ENCODE measurements around the gene MAP3K5. TPM values are rescaled to one million over a fixed set of nuclear protein-coding genes. Genes with fewer than 3 reads are reported as not detected.
"Not testable (repeated sequence)": the region's sequence is repeated elsewhere in the genome, so short reads cannot be mapped to it uniquely, and the experiment has no call there.

Gene MAP3K5
- total RNA-seq, 4 donors from 2014 or later: 20.8 to 31.7 (median 23.4) TPM

GRCh38 chr6:136717716-136717990 is 74.6 kb downstream of the MAP3K5 start:
- WGBS, 2 donors (ENCODE audit: low coverage in 1 of 2): 0% methylated on average over 1 of the region's 1 CpG
- Histone ChIP-seq H3K27ac (peak overlapping the region in 3 of 4 donors; percentile 38 to 65 (median 59)), H3K4me3 (peak overlapping the region; percentile 15 to 17), H3K9me3 (no peaks in the 10 kb centered on the region), H3K4me1 (peaks cover 4 to 31% (median 15%) of the 10 kb centered on the region in 3 donors), H3K27me3 (no peaks in the 10 kb centered on the region), H3K36me3 (no peaks in the 10 kb centered on the region)
- no peak for ATAC-seq
- TF ChIP-seq CTCF (IDR thresholded peaks at IDR 0.05): no peak
- no peak for TF ChIP-seq EP300 (IDR thresholded peaks at IDR 0.05)
- no peak for TF ChIP-seq POLR2A (IDR thresholded peaks at IDR 0.05)
- TF ChIP-seq POLR2AphosphoS5 (IDR thresholded peaks at IDR 0.05): no peak

- 45 to 46% methylated on average over 4 of the region's 4 CpGs for WGBS, 2 donors (ENCODE audit: low coverage in 1 of 2)
- no peaks in the 10 kb centered on the region for H3K27me3 ChIP-seq
- H3K9me3 ChIP-seq: no peaks in the 10 kb centered on the region
- no peak for ATAC-seq
- H3K4me3 ChIP-seq: peak overlapping the region; percentile 15 to 17
- H3K4me1 ChIP-seq: peaks cover 4 to 31% (median 15%) of the 10 kb centered on the region in 3 donors
- TF ChIP-seq EP300 (IDR thresholded peaks at IDR 0.05) (no peak), POLR2A (IDR thresholded peaks at IDR 0.05) (no peak), POLR2AphosphoS5 (IDR thresholded peaks at IDR 0.05) (no peak), CTCF (IDR thresholded peaks at IDR 0.05) (no peak)
- H3K27ac ChIP-seq: peak overlapping the region in 3 of 4 donors; percentile 38 to 65 (median 59)
- no peaks in the 10 kb centered on the region for H3K36me3 ChIP-seq
Observed at GRCh38 chr6:136716917-136717715, 75.2 kb downstream of the MAP3K5 start.

GRCh38 chr6:136712642-136713041 is 79.6 kb downstream of the MAP3K5 start:
- not testable (repeated sequence) for H3K36me3 ChIP-seq, H3K27me3 ChIP-seq, ATAC-seq, H3K9me3 ChIP-seq, H3K27ac ChIP-seq, H3K4me3 ChIP-seq
- WGBS, 2 donors (ENCODE audit: low coverage in 1 of 2): 75 to 82% methylated on average over 4 of the region's 4 CpGs
- peaks cover 2 to 36% (median 12%) of the 10 kb centered on the region in 3 donors for H3K4me1 ChIP-seq

GRCh38 chr6:136711644-136712043 is 80.6 kb downstream of the MAP3K5 start:
- Histone ChIP-seq H3K9me3 (no peaks in the 10 kb centered on the region), H3K4me1 (peaks cover 0 to 26% (median 3%) of the 10 kb centered on the region in 3 donors), H3K4me3 (no peak overlapping the region), H3K36me3 (no peaks in the 10 kb centered on the region), H3K27me3 (no peaks in the 10 kb centered on the region), H3K27ac (no peak overlapping the region)
- 63 to 75% methylated on average over 1 to 2 of the region's 2 CpGs for WGBS, 2 donors (ENCODE audit: low coverage in 1 of 2)
- no peak for ATAC-seq
- TF ChIP-seq EP300 (IDR thresholded peaks at IDR 0.05) (no peak), CTCF (IDR thresholded peaks at IDR 0.05) (no peak), POLR2AphosphoS5 (IDR thresholded peaks at IDR 0.05) (no peak), POLR2A (IDR thresholded peaks at IDR 0.05) (no peak)

GRCh38 chr6:136710877-136711552 is 81.3 kb downstream of the MAP3K5 start:
- no peak for ATAC-seq
- H3K27me3 ChIP-seq: no peaks in the 10 kb centered on the region
- 40 to 70% methylated on average over 3 to 5 of the region's 7 CpGs for WGBS, 2 donors (ENCODE audit: low coverage in 1 of 2)
- TF ChIP-seq CTCF (IDR thresholded peaks at IDR 0.05): no peak
- no peak for TF ChIP-seq POLR2AphosphoS5 (IDR thresholded peaks at IDR 0.05)
- no peak for TF ChIP-seq POLR2A (IDR thresholded peaks at IDR 0.05)
- no peak for TF ChIP-seq EP300 (IDR thresholded peaks at IDR 0.05)
- no peaks in the 10 kb centered on the region for H3K36me3 ChIP-seq
- no peak overlapping the region for H3K27ac ChIP-seq
- H3K4me1 ChIP-seq: peaks cover 0 to 20% (median 0%) of the 10 kb centered on the region in 3 donors
- no peak overlapping the region for H3K4me3 ChIP-seq
- no peaks in the 10 kb centered on the region for H3K9me3 ChIP-seq

All from gastroesophageal sphincter (tissue), 4 donors.